Measurements from ENCODE around the gene DNAJC18.
A peak's percentile ranks its signal among the peaks of the same experiment; 100 is the strongest.
"Not testable (repeated sequence)": the region's sequence is repeated elsewhere in the genome, so short reads cannot be mapped to it uniquely, and the experiment has no call there.

Gene DNAJC18

DNA sequence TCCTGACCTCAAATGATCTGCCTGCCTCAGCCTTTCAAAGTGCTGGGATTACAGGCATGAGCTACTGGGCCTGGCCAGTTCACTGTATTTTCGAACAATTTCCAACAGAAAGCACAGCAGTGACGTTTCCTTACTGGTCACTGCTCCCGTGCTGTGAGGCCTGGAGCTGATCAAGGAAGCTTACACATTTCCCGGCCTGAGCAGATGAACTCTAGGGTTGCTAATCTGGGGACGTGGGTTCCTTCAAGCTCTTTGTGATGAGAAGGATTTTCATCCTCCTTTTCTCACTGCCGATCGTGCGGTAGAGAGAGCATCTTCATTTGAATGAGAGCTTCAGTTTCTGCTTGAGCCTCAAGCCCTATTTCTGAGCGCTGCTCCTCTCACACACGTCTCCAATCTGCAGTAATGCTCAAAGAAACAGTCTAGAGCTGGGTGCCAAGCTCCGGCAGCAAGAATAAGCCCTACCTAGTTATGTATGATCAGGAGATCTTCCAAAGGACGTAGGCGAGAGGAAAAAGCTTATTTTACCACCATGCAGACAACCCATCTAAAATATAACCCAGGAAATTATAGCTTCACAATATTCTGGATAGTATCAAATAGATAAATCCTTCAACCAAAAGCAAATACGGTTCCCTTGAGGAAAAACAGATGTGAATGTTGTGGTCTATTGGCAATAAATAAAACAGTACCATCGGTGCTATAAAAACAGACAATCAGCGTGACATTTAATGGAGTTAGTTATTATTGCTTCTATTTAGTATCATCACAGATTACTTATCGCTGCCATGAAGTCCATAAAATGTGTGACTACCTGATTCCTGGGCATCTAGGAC is 28.1 kb downstream of the DNAJC18 start:
- in situ Hi-C loops (cut with MboI; ENCODE audit: low pct_unique_long_range_greater_than_20kb, low sequenced_read_pairs, unreplicated experiment), result no loop called here
- no peak for DNase-seq (ENCODE audit: low spot score)
- TF ChIP-seq, protein P1, sequence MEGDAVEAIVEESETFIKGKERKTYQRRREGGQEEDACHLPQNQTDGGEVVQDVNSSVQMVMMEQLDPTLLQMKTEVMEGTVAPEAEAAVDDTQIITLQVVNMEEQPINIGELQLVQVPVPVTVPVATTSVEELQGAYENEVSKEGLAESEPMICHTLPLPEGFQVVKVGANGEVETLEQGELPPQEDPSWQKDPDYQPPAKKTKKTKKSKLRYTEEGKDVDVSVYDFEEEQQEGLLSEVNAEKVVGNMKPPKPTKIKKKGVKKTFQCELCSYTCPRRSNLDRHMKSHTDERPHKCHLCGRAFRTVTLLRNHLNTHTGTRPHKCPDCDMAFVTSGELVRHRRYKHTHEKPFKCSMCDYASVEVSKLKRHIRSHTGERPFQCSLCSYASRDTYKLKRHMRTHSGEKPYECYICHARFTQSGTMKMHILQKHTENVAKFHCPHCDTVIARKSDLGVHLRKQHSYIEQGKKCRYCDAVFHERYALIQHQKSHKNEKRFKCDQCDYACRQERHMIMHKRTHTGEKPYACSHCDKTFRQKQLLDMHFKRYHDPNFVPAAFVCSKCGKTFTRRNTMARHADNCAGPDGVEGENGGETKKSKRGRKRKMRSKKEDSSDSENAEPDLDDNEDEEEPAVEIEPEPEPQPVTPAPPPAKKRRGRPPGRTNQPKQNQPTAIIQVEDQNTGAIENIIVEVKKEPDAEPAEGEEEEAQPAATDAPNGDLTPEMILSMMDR (IDR thresholded peaks at IDR 0.05; ENCODE audit: extremely low read depth, insufficient read depth, missing control alignments), result no peak

- TF ChIP-seq, protein P1 (IDR thresholded peaks at IDR 0.05; ENCODE audit: extremely low read depth, insufficient read depth, missing control alignments), result no peak
- in situ Hi-C loops (cut with MboI; ENCODE audit: low pct_unique_long_range_greater_than_20kb, low sequenced_read_pairs, unreplicated experiment), result no loop called here
- DNase-seq (ENCODE audit: low spot score), result no peak
Measured at GRCh38 chr5:139410121-139410992, 29.0 kb downstream of the DNAJC18 start.

DNA sequence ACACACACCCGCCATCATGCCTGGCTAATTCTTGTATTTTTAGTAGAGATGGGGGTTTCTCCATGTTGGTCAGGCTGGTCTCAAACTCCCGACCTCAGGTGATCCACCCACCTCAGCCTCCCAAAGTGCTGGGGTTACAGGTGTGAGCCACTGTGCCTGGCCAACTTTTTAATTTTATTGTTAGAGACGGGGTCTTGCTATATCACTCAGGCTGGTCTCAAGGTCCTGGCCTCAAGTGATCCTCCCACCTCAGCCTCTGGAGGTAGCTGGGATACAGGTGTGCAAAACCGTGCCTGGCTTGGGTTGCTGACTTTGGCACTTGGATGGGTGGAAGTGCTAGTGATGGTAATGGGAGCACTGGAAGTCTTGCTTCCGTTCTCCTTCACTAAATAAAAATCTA is 30.2 kb downstream of the DNAJC18 start:
- DNase-seq (ENCODE audit: low spot score); in situ Hi-C loops (cut with MboI; ENCODE audit: low pct_unique_long_range_greater_than_20kb, low sequenced_read_pairs, unreplicated experiment): not testable (repeated sequence)

DNA sequence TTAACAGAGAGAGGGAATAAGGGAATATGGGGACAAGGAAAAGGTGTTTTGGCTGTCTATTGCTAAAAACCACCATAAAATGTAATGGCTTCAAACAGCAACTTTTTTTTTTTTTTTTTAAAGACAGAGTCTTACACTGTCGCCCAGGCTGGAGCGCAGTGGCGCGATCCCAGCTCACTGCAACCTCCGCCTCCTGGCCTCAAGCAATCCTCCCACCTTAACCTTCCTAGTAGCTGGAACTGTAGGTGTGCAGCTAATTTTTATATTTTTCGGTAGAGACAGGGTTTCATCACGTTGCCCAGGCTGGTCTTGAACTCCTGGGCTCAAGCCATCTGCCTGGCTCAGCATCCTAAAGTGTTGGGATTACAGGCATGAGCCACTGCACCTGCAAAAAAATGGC is 31.1 kb downstream of the DNAJC18 start:
- TF ChIP-seq, protein P1 (IDR thresholded peaks at IDR 0.05; ENCODE audit: extremely low read depth, insufficient read depth, missing control alignments), result no peak
- in situ Hi-C loops (cut with MboI; ENCODE audit: low pct_unique_long_range_greater_than_20kb, low sequenced_read_pairs, unreplicated experiment), result no loop called here
- DNase-seq (ENCODE audit: low spot score), result no peak

- TF ChIP-seq, protein P1 (IDR thresholded peaks at IDR 0.05; ENCODE audit: extremely low read depth, insufficient read depth, missing control alignments), result no peak
- in situ Hi-C loops (cut with MboI; ENCODE audit: low pct_unique_long_range_greater_than_20kb, low sequenced_read_pairs, unreplicated experiment), result no loop called here
- DNase-seq (ENCODE audit: low spot score), result peak; percentile 25
Measured at GRCh38 chr5:139407517-139407916, 31.8 kb downstream of the DNAJC18 start.

- no peak for DNase-seq (ENCODE audit: low spot score)
- in situ Hi-C loops (cut with MboI; ENCODE audit: low pct_unique_long_range_greater_than_20kb, low sequenced_read_pairs, unreplicated experiment), result no loop called here
- TF ChIP-seq, protein P1 (IDR thresholded peaks at IDR 0.05; ENCODE audit: extremely low read depth, insufficient read depth, missing control alignments), result no peak
Measured at GRCh38 chr5:139406963-139407362, 32.4 kb downstream of the DNAJC18 start.

- in situ Hi-C loops (cut with MboI; ENCODE audit: low pct_unique_long_range_greater_than_20kb, low sequenced_read_pairs, unreplicated experiment), result no loop called here
Measured at GRCh38 chr5:139404484-139404840, 34.9 kb downstream of the DNAJC18 start.

More at GRCh38 chr5:139404484-139404840, 34.9 kb downstream of the DNAJC18 start:
- no peak for DNase-seq (ENCODE audit: low spot score)
- TF ChIP-seq, protein P1 (IDR thresholded peaks at IDR 0.05; ENCODE audit: extremely low read depth, insufficient read depth, missing control alignments), result no peak
